GM18873 (cell line): ENCODE results near the gene OBI1.
A peak's percentile ranks its signal among the peaks of the same experiment; 100 is the strongest.

Experiments
- ATAC-seq: cut with Tn5 transposase; IDR thresholded peaks from one replicate; pipeline ENCODE4 v1.9.1; 2021; ENCODE audit warnings: mild to moderate bottlenecking, moderate library complexity, moderate number of reproducible peaks; ENCODE audit not compliant: unreplicated experiment, low FRiP score

Gene OBI1

GRCh38 chr13:78658630-78659449 lies at the start of gene OBI1:
Gene OBI1 (minus strand): TSS chr13:78659155. CDS start chr13:78659120, 35 bp downstream.
- peak; percentile 76 for ATAC-seq

GRCh38 chr13:78701383-78701782 lies 42.4 kb upstream of the OBI1 start:
- no peak for ATAC-seq

GRCh38 chr13:78700121-78700910 lies 41.4 kb upstream of the OBI1 start:
- no peak for ATAC-seq

- no peak for ATAC-seq
These were observed 30.1 kb upstream of the OBI1 start for GRCh38 chr13:78689011-78689410.

- no peak for ATAC-seq
These were observed 27.5 kb upstream of the OBI1 start for GRCh38 chr13:78686461-78686860.

GRCh38 chr13:78680576-78681350 lies 21.8 kb upstream of the OBI1 start:
- ATAC-seq: no peak

GRCh38 chr13:78680115-78680561 lies 21.2 kb upstream of the OBI1 start:
- ATAC-seq: no peak

- ATAC-seq: no peak
These were observed 20.4 kb upstream of the OBI1 start for GRCh38 chr13:78679329-78679728.

GRCh38 chr13:78675112-78675511 lies 16.2 kb upstream of the OBI1 start:
- no peak for ATAC-seq

- ATAC-seq: no peak
These were observed 15.7 kb upstream of the OBI1 start for GRCh38 chr13:78674638-78675037.

GRCh38 chr13:78662467-78662866 lies 3.5 kb upstream of the OBI1 start:
- ATAC-seq: no peak

- no peak for ATAC-seq
These were observed 1.5 kb upstream of the OBI1 start for GRCh38 chr13:78660495-78660857.

GRCh38 chr13:78659732-78660494 lies 958 bp upstream of the OBI1 start:
- no peak for ATAC-seq

GRCh38 chr13:78659450-78659730 lies 435 bp upstream of the OBI1 start:
- no peak for ATAC-seq

GRCh38 chr13:78657699-78658629 lies 991 bp downstream of the OBI1 start:
- ATAC-seq: peak; percentile 25

- ATAC-seq: no peak
These were observed 3.0 kb downstream of the OBI1 start for GRCh38 chr13:78655906-78656305.

- ATAC-seq: no peak
These were observed 3.9 kb downstream of the OBI1 start for GRCh38 chr13:78655007-78655406.

GRCh38 chr13:78652651-78653050 lies 6.3 kb downstream of the OBI1 start:
- no peak for ATAC-seq

GRCh38 chr13:78650717-78651083 lies 8.3 kb downstream of the OBI1 start:
- no peak for ATAC-seq
